Suprapubic skin (tissue), 4 donors: ENCODE data around the gene RBM38. TPM values are rescaled to one million over a fixed set of nuclear protein-coding genes. Genes with fewer than 3 reads are reported as not detected.

Experiments used
- DNase-seq, 2 donors: peaks; one replicate each; pipeline ENCODE4 v3.0.0-alpha.2; 2019; ENCODE audit warnings: low spot score in 2 of 2
- H3K27ac ChIP-seq: fragments of 200-600 bp; sonication (generic); one replicate; pipeline ENCODE4 v1.5.1; 2019
- H3K27me3 ChIP-seq: fragments of 200-600 bp; sonication (generic); one replicate; pipeline ENCODE4 v1.5.1; 2019
- H3K36me3 ChIP-seq: fragments of 200-600 bp; sonication (generic); one replicate; pipeline ENCODE4 v1.5.1; 2019
- H3K4me1 ChIP-seq: fragments of 200-600 bp; sonication (generic); one replicate; pipeline ENCODE4 v1.5.1; 2019
- H3K4me3 ChIP-seq: fragments of 200-600 bp; sonication (generic); one replicate; pipeline ENCODE4 v1.5.1; 2019; ENCODE audit warnings: mild to moderate bottlenecking
- H3K9me3 ChIP-seq: fragments of 200-600 bp; sonication (generic); one replicate; pipeline ENCODE4 v1.5.1; 2019
- CTCF ChIP-seq, 2 donors: fragments of 200-600 bp in 1 of 2; fragments of 450-650 bp in 1 of 2; sonication (generic) in 1 of 2; IDR thresholded peaks; one replicate each; pipeline ENCODE4 v1.5.1; 2016 to 2019; ENCODE audit warnings: antibody characterized with exemption in 2 of 2, mild to moderate bottlenecking in 1 of 2, moderate library complexity in 1 of 2
- EP300 ChIP-seq: sonication (generic); formaldehyde crosslinking; IDR thresholded peaks from one replicate; pipeline ENCODE4 v1.6.1; 2017; ENCODE audit warnings: antibody characterized with exemption
- POLR2A ChIP-seq, 2 donors: fragments of 450-650 bp; IDR thresholded peaks; one replicate each; pipeline ENCODE4 v1.6.1; 2017; ENCODE audit warnings: antibody characterized with exemption in 2 of 2, mild to moderate bottlenecking in 2 of 2, moderate library complexity in 2 of 2
- POLR2AphosphoS5 ChIP-seq, 3 donors: sonication (generic); formaldehyde crosslinking; IDR thresholded peaks; one replicate each; pipeline ENCODE4 v1.6.1; 2017; ENCODE audit warnings: antibody characterized with exemption in 3 of 3
- WGBS: methylation state at CpG from one replicate; pipeline ENCODE4 v1.1.5; 2018; 5-methylcytosine and 5-hydroxymethylcytosine counted together
- total RNA-seq, 4 donors: library from RNA; depleted of rRNA; stranded (reverse); fragments of >200 nt; gene quantifications; one replicate each; pipeline ENCODE4 v1.1.0, GENCODE V29; 2016

RBM38 gene
- total RNA-seq, 4 donors from 2014 or later: 8.7 to 16.7 (median 12.8) TPM

- no peak for TF ChIP-seq POLR2AphosphoS5 (IDR thresholded peaks at IDR 0.05)
- TF ChIP-seq POLR2A (IDR thresholded peaks at IDR 0.05): no peak
- no peak for TF ChIP-seq EP300
- no peak for TF ChIP-seq CTCF (IDR thresholded peaks at IDR 0.05)
- Histone ChIP-seq H3K9me3 (no peaks in the 10 kb centered on the region), H3K36me3 (peaks cover 47% of the 10 kb centered on the region), H3K4me3 (no peak overlapping the region), H3K27me3 (no peaks in the 10 kb centered on the region), H3K4me1 (no peaks in the 10 kb centered on the region), H3K27ac (no peak overlapping the region)
- WGBS: 67% methylated on average over 12 of the region's 16 CpGs
- DNase-seq: no peak
Observed at GRCh38 chr20:57409316-57409671, 18.1 kb downstream of the RBM38 start.

GRCh38 chr20:57409672-57410397 lies 18.6 kb downstream of the RBM38 start:
- 84% methylated on average over 11 of the region's 14 CpGs for WGBS
- no peak overlapping the region for H3K4me3 ChIP-seq
- no peaks in the 10 kb centered on the region for H3K27me3 ChIP-seq
- DNase-seq: no peak
- no peak overlapping the region for H3K27ac ChIP-seq
- peaks cover 44% of the 10 kb centered on the region for H3K36me3 ChIP-seq
- no peak for TF ChIP-seq POLR2AphosphoS5 (IDR thresholded peaks at IDR 0.05)
- TF ChIP-seq POLR2A (IDR thresholded peaks at IDR 0.05): no peak
- no peak for TF ChIP-seq EP300
- TF ChIP-seq CTCF (IDR thresholded peaks at IDR 0.05): no peak
- H3K4me1 ChIP-seq: no peaks in the 10 kb centered on the region
- H3K9me3 ChIP-seq: no peaks in the 10 kb centered on the region

- TF ChIP-seq CTCF (IDR thresholded peaks at IDR 0.05) (no peak), POLR2AphosphoS5 (IDR thresholded peaks at IDR 0.05) (no peak), EP300 (no peak), POLR2A (IDR thresholded peaks at IDR 0.05) (no peak)
- no peaks in the 10 kb centered on the region for H3K27me3 ChIP-seq
Observed at GRCh38 chr20:57410398-57410920, 19.3 kb downstream of the RBM38 start.

GRCh38 chr20:57410924-57411323 lies 19.7 kb downstream of the RBM38 start:
- WGBS: 96% methylated on average over 5 of the region's 5 CpGs
- no peak for TF ChIP-seq EP300
- no peak for TF ChIP-seq POLR2A (IDR thresholded peaks at IDR 0.05)
- TF ChIP-seq POLR2AphosphoS5 (IDR thresholded peaks at IDR 0.05): no peak
- TF ChIP-seq CTCF (IDR thresholded peaks at IDR 0.05): no peak
- no peaks in the 10 kb centered on the region for H3K9me3 ChIP-seq
- no peak overlapping the region for H3K27ac ChIP-seq
- no peaks in the 10 kb centered on the region for H3K4me1 ChIP-seq
- H3K36me3 ChIP-seq: peaks cover 33% of the 10 kb centered on the region
- no peak overlapping the region for H3K4me3 ChIP-seq
- DNase-seq: no peak
- H3K27me3 ChIP-seq: no peaks in the 10 kb centered on the region

More at GRCh38 chr20:57410398-57410920, 19.3 kb downstream of the RBM38 start:
- Histone ChIP-seq H3K4me3 (no peak overlapping the region), H3K9me3 (no peaks in the 10 kb centered on the region), H3K4me1 (no peaks in the 10 kb centered on the region), H3K27ac (no peak overlapping the region), H3K36me3 (peaks cover 38% of the 10 kb centered on the region)
- no peak for DNase-seq
- WGBS: 81% methylated on average over 8 of the region's 15 CpGs

GRCh38 chr20:57411406-57412283 lies 20.4 kb downstream of the RBM38 start:
- TF ChIP-seq POLR2A (IDR thresholded peaks at IDR 0.05) (no peak), POLR2AphosphoS5 (IDR thresholded peaks at IDR 0.05) (no peak), CTCF (IDR thresholded peaks at IDR 0.05) (no peak), EP300 (no peak)
- Histone ChIP-seq H3K36me3 (peaks cover 26% of the 10 kb centered on the region), H3K9me3 (no peaks in the 10 kb centered on the region), H3K4me3 (no peak overlapping the region), H3K27ac (no peak overlapping the region), H3K4me1 (no peaks in the 10 kb centered on the region), H3K27me3 (no peaks in the 10 kb centered on the region)
- no peak for DNase-seq
- 87% methylated on average over 16 of the region's 31 CpGs for WGBS
